DND-41 (cell line): ENCODE measurements around the gene RPS26.
A peak's percentile ranks its signal among the peaks of the same experiment; 100 is the strongest.

Source experiments
- ATAC-seq: fragments of 200-7000 bp; cut with Tn5 transposase; 3 replicates; pipeline ENCODE4 v1.9.1; 2021; ENCODE audit warnings: low read depth; ENCODE audit not compliant: insufficient read depth
- DNase-seq: peaks from one replicate; pipeline ENCODE4 v3.0.0-alpha.2; 2020
- H2AFZ ChIP-seq: 2 replicates; pipeline ENCODE4 v1.6.0; 2012; ENCODE audit warnings: low read depth, low read length
- H3K27ac ChIP-seq: 2 replicates; pipeline ENCODE4 v1.5.1; 2012; ENCODE audit warnings: low read length, inconsistent platforms
- H3K27me3 ChIP-seq: fragments of 200-600 bp; sonication (generic); 2 replicates; pipeline ENCODE4 v1.6.0; 2012; ENCODE audit warnings: low read length, mild to moderate bottlenecking, inconsistent platforms; ENCODE audit not compliant: insufficient read depth, poor library complexity
- H3K36me3 ChIP-seq: 2 replicates; pipeline ENCODE4 v1.5.1; 2012; ENCODE audit warnings: low read length, inconsistent platforms; ENCODE audit not compliant: insufficient read depth
- H3K4me1 ChIP-seq: 2 replicates; pipeline ENCODE4 v1.5.1; 2012; ENCODE audit warnings: mild to moderate bottlenecking, low read length; ENCODE audit not compliant: insufficient read depth
- H3K4me2 ChIP-seq: 2 replicates; pipeline ENCODE4 v1.6.0; 2012; ENCODE audit warnings: mild to moderate bottlenecking, moderate library complexity, low read length, inconsistent platforms; ENCODE audit not compliant: insufficient read depth
- H3K4me3 ChIP-seq, 2 experiments: fragments of 200-600 bp in 1 of 2; shearing (Covaris generic) in 1 of 2; 2 replicates each; pipeline ENCODE4 v1.5.1; 2012 to 2016; ENCODE audit warnings: inconsistent platforms in 2 of 2, low read length in 2 of 2, mild to moderate bottlenecking in 2 of 2, low read depth in 1 of 2, moderate library complexity in 1 of 2
- H3K79me2 ChIP-seq: 2 replicates; pipeline ENCODE4 v1.6.0; 2012; ENCODE audit warnings: low read length, inconsistent platforms; ENCODE audit not compliant: insufficient read depth
- H3K9ac ChIP-seq: 2 replicates; pipeline ENCODE4 v1.6.0; 2012; ENCODE audit warnings: low read depth, mild to moderate bottlenecking, inconsistent platforms, low read length, moderate library complexity
- H3K9me3 ChIP-seq: 2 replicates; pipeline ENCODE4 v1.5.1; 2012; ENCODE audit warnings: low read length, moderate library complexity, mild to moderate bottlenecking, inconsistent platforms; ENCODE audit not compliant: insufficient read depth, severe bottlenecking
- H4K20me1 ChIP-seq: 2 replicates; pipeline ENCODE4 v1.6.0; 2012; ENCODE audit warnings: low read length; ENCODE audit not compliant: insufficient read depth
- EZH2 ChIP-seq: IDR thresholded peaks from 3 replicates; pipeline ENCODE4 v1.6.1; 2012; ENCODE audit warnings: borderline replicate concordance, low read depth, mild to moderate bottlenecking, moderate library complexity, low read length, inconsistent platforms; ENCODE audit not compliant: severe bottlenecking
- TF ChIP-seq, protein P1 (sequence below): IDR thresholded peaks from 2 replicates; pipeline ENCODE4 v1.5.1; 2012; ENCODE audit warnings: borderline replicate concordance, low read length, moderate library complexity, mild to moderate bottlenecking; ENCODE audit not compliant: poor library complexity, severe bottlenecking; ENCODE audit errors: extremely low read depth

RPS26 gene

DNA sequence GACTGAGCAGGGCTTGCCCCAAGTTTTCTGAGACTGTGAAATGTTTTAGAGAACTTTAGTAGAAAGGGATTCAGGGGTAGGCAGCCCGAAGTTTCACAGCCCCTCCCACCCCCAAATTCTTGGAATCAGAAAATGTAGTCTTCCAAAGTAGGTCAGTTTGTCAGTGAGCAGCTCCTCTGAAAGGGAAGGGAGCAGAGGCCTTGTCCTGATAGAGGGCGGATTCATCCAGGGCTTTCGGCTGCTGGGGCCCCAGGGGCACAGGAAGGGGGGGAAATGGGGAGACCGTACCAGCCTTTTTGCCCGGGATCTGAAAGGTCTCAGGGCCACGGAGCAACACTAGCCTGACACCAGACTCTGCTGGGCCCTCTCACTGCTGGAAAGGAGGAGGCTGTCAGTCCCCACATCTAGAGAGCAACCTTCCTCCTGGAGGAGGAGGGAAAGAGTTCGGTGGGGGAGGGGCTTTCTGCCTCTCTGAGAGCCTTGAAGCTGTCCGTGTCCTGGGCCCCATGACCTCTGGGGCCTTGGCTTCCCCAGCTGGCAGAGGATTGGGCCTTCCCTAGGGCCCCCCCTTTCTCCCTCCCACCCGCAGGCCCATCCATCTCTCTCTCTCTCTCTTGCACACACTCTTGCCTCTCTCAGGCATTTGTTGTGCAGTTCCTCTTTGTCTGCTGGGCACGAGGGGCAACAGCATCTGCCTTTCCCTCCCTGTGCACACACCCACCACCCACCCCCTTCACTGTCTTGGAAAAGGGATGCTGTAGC, 21.1 kb upstream of the RPS26 start, which contains the start of gene IKZF4:
TSS of gene IKZF4 (plus strand) at position 621 of the 762 bp plus-strand sequence. CDS start 451 bp downstream, outside the sequence.
- DNase-seq (peak; percentile 81), ATAC-seq (peak; percentile 62)
- Histone ChIP-seq H3K4me1 (peaks cover 44% of the 10 kb centered on the region), H3K79me2 (peaks cover 16% of the 10 kb centered on the region), H3K4me3 (peak within 1 kb of the TSS; percentile 18 to 65; a peak in 3 of 4 replicates), H3K9ac (peak within 1 kb of the TSS; percentile 65), H3K27ac (peak within 1 kb of the TSS; percentile 84), H3K27me3 (no peaks in the 10 kb centered on the region), H3K36me3 (peaks cover 11% of the 10 kb centered on the region), H4K20me1 (no peaks in the 10 kb centered on the region), H2AFZ (peak within 1 kb of the TSS; percentile 71), H3K4me2 (peak within 1 kb of the TSS; percentile 80), H3K9me3 (no peaks in the 10 kb centered on the region)
- TF ChIP-seq, protein P1, sequence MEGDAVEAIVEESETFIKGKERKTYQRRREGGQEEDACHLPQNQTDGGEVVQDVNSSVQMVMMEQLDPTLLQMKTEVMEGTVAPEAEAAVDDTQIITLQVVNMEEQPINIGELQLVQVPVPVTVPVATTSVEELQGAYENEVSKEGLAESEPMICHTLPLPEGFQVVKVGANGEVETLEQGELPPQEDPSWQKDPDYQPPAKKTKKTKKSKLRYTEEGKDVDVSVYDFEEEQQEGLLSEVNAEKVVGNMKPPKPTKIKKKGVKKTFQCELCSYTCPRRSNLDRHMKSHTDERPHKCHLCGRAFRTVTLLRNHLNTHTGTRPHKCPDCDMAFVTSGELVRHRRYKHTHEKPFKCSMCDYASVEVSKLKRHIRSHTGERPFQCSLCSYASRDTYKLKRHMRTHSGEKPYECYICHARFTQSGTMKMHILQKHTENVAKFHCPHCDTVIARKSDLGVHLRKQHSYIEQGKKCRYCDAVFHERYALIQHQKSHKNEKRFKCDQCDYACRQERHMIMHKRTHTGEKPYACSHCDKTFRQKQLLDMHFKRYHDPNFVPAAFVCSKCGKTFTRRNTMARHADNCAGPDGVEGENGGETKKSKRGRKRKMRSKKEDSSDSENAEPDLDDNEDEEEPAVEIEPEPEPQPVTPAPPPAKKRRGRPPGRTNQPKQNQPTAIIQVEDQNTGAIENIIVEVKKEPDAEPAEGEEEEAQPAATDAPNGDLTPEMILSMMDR = no peak
- TF ChIP-seq EZH2 = no peak

DNA sequence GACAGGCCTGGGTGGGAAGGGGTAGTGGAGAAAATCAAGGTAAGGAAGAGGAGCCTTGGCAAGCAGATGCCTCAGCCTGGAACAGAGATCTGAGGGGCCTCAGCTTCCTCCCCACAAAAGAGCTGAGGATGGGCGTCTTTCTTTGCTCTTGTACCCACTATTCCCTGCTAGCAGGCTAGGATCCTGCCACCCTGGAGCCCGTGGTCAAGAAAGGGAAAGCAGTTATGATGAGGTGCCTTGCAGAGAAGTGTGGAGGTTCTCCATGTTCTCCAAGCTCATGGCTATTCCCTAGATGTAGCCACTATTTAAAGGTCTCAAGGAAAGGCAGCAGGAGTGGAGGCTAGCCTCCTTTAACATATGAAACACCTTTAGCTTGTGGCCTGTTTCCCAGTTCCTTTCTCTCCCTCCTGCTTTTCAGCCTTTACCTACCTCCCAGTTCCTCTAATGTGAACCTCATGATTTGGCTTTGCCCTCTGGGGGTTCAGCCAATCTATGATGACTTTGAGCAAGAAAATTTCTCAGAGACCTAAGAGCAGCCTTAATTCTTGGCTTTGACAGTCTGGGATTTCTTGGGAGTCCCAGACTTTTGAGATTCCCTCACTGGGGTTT, 19.7 kb upstream of the RPS26 start:
- H3K9me3 ChIP-seq = no peaks in the 10 kb centered on the region
- H3K9ac ChIP-seq = peak overlapping the region; percentile 65
- H3K27me3 ChIP-seq = no peaks in the 10 kb centered on the region
- peak overlapping the region; percentile 18 to 65; a peak in 3 of 4 replicates for H3K4me3 ChIP-seq
- H3K79me2 ChIP-seq = peaks cover 16% of the 10 kb centered on the region
- H3K4me2 ChIP-seq = peak overlapping the region; percentile 80
- peak overlapping the region; percentile 84 for H3K27ac ChIP-seq
- DNase-seq = no peak
- peaks cover 44% of the 10 kb centered on the region for H3K4me1 ChIP-seq
- ATAC-seq = no peak
- peaks cover 18% of the 10 kb centered on the region for H3K36me3 ChIP-seq
- no peak for TF ChIP-seq EZH2
- TF ChIP-seq, protein P1 = no peak
- no peaks in the 10 kb centered on the region for H4K20me1 ChIP-seq
- H2AFZ ChIP-seq = peak overlapping the region; percentile 71

DNA sequence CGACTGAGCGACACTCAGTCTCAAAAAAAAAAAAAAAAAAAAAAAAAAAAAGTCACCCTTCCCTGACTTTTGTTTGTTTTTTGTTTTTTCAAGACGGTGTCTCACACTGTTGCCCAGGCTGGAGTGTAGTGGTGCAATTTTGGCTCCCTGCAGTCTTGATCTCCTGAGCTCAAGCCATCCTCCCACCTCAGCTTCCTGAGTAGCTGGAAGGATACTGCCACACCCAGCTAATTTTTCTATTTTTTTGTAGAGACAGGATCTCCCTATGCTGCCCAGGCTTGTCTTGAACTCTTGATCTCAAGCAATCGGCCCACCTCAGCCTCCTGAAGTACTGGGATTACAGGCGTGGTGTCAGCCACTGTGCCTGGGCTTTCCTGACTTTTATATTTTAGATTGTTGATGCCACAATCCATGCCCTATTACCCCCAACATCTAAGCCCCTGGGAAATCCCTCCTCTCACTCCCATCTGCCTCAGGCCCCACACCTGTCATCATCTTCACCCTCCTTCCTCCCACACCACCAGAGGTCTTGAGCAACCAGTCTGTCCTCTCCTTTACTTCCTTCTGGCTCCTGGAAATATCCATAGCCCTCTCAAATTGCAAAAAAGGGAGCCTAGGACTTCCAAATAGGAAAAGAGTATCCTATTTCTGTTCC, 13.1 kb upstream of the RPS26 start:
- peaks cover 61% of the 10 kb centered on the region for H3K36me3 ChIP-seq
- H2AFZ ChIP-seq = no peak overlapping the region

More for the DNA sequence above, 13.1 kb upstream of the RPS26 start:
- DNase-seq (no peak), ATAC-seq (no peak)
- Histone ChIP-seq H3K9ac (no peak overlapping the region), H3K27me3 (no peaks in the 10 kb centered on the region), H3K4me3 (no peak overlapping the region), H3K79me2 (no peaks in the 10 kb centered on the region; the same call in 1 of the 2 replicates), H3K4me1 (peaks cover 1% of the 10 kb centered on the region; the same call in 1 of the 2 replicates), H3K9me3 (no peaks in the 10 kb centered on the region), H4K20me1 (no peaks in the 10 kb centered on the region), H3K27ac (no peak overlapping the region), H3K4me2 (no peak overlapping the region)
- TF ChIP-seq EZH2 = no peak
- TF ChIP-seq, protein P1 = no peak
